Loucy (cell line): ENCODE data around the gene LTF.

Experiments
- CTCF ChIP-seq: fragments of 200-600 bp; sonication (generic); conservative IDR thresholded peaks from 2 replicates; pipeline ENCODE4 v1.5.1; 2014; ENCODE audit warnings: mild to moderate bottlenecking, antibody characterized with exemption, low read length
- EZH2phosphoT487 ChIP-seq: fragments of 200-600 bp; IDR thresholded peaks from 2 replicates; pipeline ENCODE4 v1.6.1; 2018; ENCODE audit warnings: antibody characterized with exemption, mild to moderate bottlenecking, moderate library complexity, borderline replicate concordance

DNA sequence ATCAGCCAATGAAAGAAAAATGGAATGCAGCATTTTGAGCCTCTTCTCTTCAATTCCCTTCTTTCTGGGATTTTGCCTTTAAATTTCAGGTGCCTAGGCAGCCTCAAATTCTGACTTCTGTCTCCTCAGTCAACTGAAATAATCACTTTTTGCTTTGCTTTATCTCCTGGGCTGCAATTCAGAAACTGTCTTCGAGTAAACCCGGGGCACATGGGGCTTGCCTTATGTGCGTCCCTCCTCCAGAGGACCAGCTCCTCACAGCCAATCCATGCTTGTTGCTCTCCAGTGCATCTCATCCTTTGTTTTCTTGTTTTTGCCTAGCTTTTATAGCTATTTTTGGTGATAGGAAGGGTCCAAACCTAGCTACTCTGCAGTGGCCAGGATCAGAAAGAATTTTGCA, 41.8 kb upstream of the LTF start:
- no peak for TF ChIP-seq CTCF
- no peak for TF ChIP-seq EZH2phosphoT487
